A673 (cell line): ENCODE results near the gene CHAD. TPM values are rescaled to one million over a fixed set of nuclear protein-coding genes. Genes with fewer than 3 reads are reported as not detected.

Source experiments
- BruUV-seq: library from RNA; stranded (reverse); fragments of 400-500 nt; replicated peaks from 2 replicates; lab custom pipeline; 2021; lab: Mats Ljungman, UMichigan
- CTCF ChIA-PET: fragments of 300-600 bp; sonication (Branson Sonifier 250); formaldehyde crosslinking; loops from one replicate; lab custom pipeline; 2022; ENCODE audit warnings: antibody characterized with exemption; lab: Charles Lee
- POLR2A ChIA-PET: fragments of 300-600 bp; sonication (Branson Sonifier 250); formaldehyde crosslinking; loops from one replicate; lab custom pipeline; 2022; ENCODE audit warnings: antibody characterized with exemption; ENCODE audit not compliant: low non-redundant PET; lab: Charles Lee
- DNase-seq: peaks from one replicate; pipeline ENCODE4 v3.0.0-alpha.2; 2015; ENCODE audit warnings: low spot score
- H3K27ac ChIP-seq: fragments of 200-600 bp; sonication (generic); 2 replicates; pipeline ENCODE4 v1.5.1; 2016; ENCODE audit warnings: mixed run types, low read depth, mild to moderate bottlenecking, mixed read lengths, antibody characterized with exemption, low read length; ENCODE audit not compliant: poor library complexity, severe bottlenecking
- H3K27me3 ChIP-seq: fragments of 200-600 bp; sonication (generic); replicated peaks from 2 replicates; pipeline ENCODE4 v1.6.1; 2017; ENCODE audit warnings: mixed run types, low read depth, mild to moderate bottlenecking, mixed read lengths, antibody characterized with exemption, low read length; ENCODE audit not compliant: insufficient read depth, poor library complexity
- H3K36me3 ChIP-seq: fragments of 200-600 bp; sonication (generic); 2 replicates; pipeline ENCODE4 v1.6.1; 2016; ENCODE audit warnings: mixed run types, mild to moderate bottlenecking, mixed read lengths, antibody characterized with exemption, low read length; ENCODE audit not compliant: insufficient read depth, poor library complexity, severe bottlenecking
- H3K4me1 ChIP-seq: fragments of 200-600 bp; sonication (generic); 2 replicates; pipeline ENCODE4 v1.6.1; 2017; ENCODE audit warnings: mixed run types, mild to moderate bottlenecking, mixed read lengths, antibody characterized with exemption, low read length; ENCODE audit not compliant: insufficient read depth, poor library complexity, severe bottlenecking
- H3K4me3 ChIP-seq: fragments of 200-600 bp; sonication (generic); 2 replicates; pipeline ENCODE4 v1.5.1; 2016; ENCODE audit warnings: low read depth, mixed run types, mild to moderate bottlenecking, mixed read lengths, low read length; ENCODE audit not compliant: poor library complexity, severe bottlenecking
- H3K9me3 ChIP-seq: fragments of 200-600 bp; sonication (generic); 2 replicates; pipeline ENCODE4 v1.6.1; 2016; ENCODE audit warnings: mixed run types, low read depth, mild to moderate bottlenecking, mixed read lengths, antibody characterized with exemption, low read length; ENCODE audit not compliant: poor library complexity, severe bottlenecking
- EZH2 ChIP-seq: fragments of 200-600 bp; sonication (generic); IDR thresholded peaks from 2 replicates; pipeline ENCODE4 v1.6.1; 2017; ENCODE audit warnings: borderline replicate concordance, low read depth, mild to moderate bottlenecking, mixed read lengths, antibody characterized with exemption, low read length; ENCODE audit not compliant: poor library complexity, severe bottlenecking
- intact Hi-C: fragments of 100-400 bp; cut with micrococcal nuclease; formaldehyde crosslinking; loops from one replicate; pipeline ENCODE4 v1.10.0; 2022; ENCODE audit not compliant: unreplicated experiment
- total RNA-seq: library from RNA; stranded (reverse); gene quantifications from 2 replicates; pipeline ENCODE4 v1.2.3, GENCODE V29; 2021
- TF ChIP-seq, protein P1 (sequence below): fragments of 300-800, 200-600 bp; sonication (generic); conservative IDR thresholded peaks from 2 replicates; pipeline ENCODE4 v1.5.1; 2017; ENCODE audit warnings: low read depth, mild to moderate bottlenecking, antibody characterized with exemption, low read length, moderate library complexity, mixed read lengths

CHAD gene
- total RNA-seq, 1 experiment from 2014 or later, result not detected

GRCh38 chr17:50452630-50453300 lies 15.9 kb downstream of the CHAD start:
- Histone ChIP-seq H3K27ac (no peak overlapping the region), H3K9me3 (no peaks in the 10 kb centered on the region), H3K4me1 (no peaks in the 10 kb centered on the region), H3K27me3 (no peaks in the 10 kb centered on the region), H3K4me3 (no peak overlapping the region), H3K36me3 (no peaks in the 10 kb centered on the region)
- CTCF ChIA-PET, result no interaction called here
- intact Hi-C loops, result no loop called here
- POLR2A ChIA-PET, result no interaction called here
- no peak for DNase-seq
- BruUV-seq, result no TSS peak
- TF ChIP-seq, protein P1, sequence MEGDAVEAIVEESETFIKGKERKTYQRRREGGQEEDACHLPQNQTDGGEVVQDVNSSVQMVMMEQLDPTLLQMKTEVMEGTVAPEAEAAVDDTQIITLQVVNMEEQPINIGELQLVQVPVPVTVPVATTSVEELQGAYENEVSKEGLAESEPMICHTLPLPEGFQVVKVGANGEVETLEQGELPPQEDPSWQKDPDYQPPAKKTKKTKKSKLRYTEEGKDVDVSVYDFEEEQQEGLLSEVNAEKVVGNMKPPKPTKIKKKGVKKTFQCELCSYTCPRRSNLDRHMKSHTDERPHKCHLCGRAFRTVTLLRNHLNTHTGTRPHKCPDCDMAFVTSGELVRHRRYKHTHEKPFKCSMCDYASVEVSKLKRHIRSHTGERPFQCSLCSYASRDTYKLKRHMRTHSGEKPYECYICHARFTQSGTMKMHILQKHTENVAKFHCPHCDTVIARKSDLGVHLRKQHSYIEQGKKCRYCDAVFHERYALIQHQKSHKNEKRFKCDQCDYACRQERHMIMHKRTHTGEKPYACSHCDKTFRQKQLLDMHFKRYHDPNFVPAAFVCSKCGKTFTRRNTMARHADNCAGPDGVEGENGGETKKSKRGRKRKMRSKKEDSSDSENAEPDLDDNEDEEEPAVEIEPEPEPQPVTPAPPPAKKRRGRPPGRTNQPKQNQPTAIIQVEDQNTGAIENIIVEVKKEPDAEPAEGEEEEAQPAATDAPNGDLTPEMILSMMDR, result no peak
- no peak for TF ChIP-seq EZH2

DNA sequence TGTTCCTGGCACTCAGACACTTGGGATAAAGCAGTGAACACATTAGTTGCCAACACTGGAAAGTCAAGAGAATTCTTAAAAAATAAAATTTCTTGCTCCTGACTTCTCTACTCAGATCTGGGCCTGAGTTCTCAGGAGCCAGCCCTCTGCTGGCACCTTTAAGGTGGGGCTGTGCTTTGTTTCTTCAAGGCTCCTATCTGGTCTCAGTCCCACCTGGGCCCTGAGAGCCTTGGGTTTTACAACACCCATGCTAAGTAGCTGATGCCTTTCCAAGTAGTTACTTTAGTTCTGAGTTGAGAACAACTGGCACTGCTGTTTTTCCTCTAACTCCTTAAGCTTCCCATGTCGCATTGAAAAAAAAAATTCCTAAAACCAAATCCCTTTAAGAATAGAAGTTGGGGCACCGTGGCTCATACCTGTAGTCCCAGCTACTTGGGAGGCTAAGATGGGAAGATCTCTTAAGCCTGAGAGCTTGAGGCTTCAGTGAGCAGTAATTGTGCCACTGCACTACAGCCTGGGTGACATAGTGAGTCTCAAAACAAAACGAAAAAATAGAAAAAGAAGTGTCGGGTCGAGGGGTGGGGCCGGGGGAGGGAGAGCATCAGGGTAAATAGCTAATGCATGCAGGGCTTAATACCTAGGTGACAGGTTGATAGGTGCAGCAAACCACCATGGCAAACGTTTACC lies 16.6 kb downstream of the CHAD start:
- BruUV-seq, result no TSS peak
- TF ChIP-seq EZH2, result no peak
- TF ChIP-seq, protein P1, result no peak
- H3K4me3 ChIP-seq, result no peak overlapping the region
- no peak for DNase-seq
- no peaks in the 10 kb centered on the region for H3K27me3 ChIP-seq
- intact Hi-C loops, result no loop called here
- CTCF ChIA-PET, result no interaction called here
- POLR2A ChIA-PET, result no interaction called here
- no peaks in the 10 kb centered on the region for H3K36me3 ChIP-seq
- no peak overlapping the region for H3K27ac ChIP-seq
- no peaks in the 10 kb centered on the region for H3K9me3 ChIP-seq
- no peaks in the 10 kb centered on the region for H3K4me1 ChIP-seq

DNA sequence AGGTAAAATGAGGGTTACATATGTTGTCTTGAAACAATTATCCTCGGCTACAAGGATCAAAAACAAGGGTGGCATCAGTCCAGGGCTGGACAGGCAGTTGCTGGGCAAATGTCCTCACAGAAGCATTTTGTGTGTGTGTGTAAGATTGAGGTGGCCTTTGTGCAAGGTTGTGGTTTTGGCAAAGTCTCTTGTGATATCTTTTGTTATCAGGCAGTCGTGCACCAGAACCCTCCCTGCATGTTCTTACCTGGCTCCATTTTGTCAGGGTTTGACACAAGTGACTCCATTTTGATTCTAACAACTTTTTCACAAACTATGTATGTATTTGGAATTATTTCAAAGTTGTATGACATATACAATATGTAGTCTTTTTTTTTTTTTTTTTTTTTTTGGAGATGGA lies 20.0 kb downstream of the CHAD start:
- no peak overlapping the region for H3K27ac ChIP-seq
- H3K4me3 ChIP-seq, result no peak overlapping the region
- H3K4me1 ChIP-seq, result peaks cover 2% of the 10 kb centered on the region
- H3K27me3 ChIP-seq, result no peaks in the 10 kb centered on the region
- ChIA-PET CTCF (no interaction called here), POLR2A (no interaction called here)
- no peak for DNase-seq
- intact Hi-C loops, result no loop called here
- no peaks in the 10 kb centered on the region for H3K36me3 ChIP-seq
- no TSS peak for BruUV-seq
- TF ChIP-seq EZH2, result no peak
- TF ChIP-seq, protein P1, result no peak
- no peaks in the 10 kb centered on the region for H3K9me3 ChIP-seq
